A673 (cell line): ENCODE results near the gene ENOPH1.

ENCODE experiments used
- EZH2 ChIP-seq: fragments of 200-600 bp; sonication (generic); IDR thresholded peaks from 2 replicates; pipeline ENCODE4 v1.6.1; 2017; ENCODE audit warnings: borderline replicate concordance, low read depth, mild to moderate bottlenecking, mixed read lengths, antibody characterized with exemption, low read length; ENCODE audit not compliant: poor library complexity, severe bottlenecking
- TF ChIP-seq, protein P1 (sequence below): fragments of 300-800, 200-600 bp; sonication (generic); conservative IDR thresholded peaks from 2 replicates; pipeline ENCODE4 v1.5.1; 2017; ENCODE audit warnings: low read depth, mild to moderate bottlenecking, antibody characterized with exemption, low read length, moderate library complexity, mixed read lengths

DNA sequence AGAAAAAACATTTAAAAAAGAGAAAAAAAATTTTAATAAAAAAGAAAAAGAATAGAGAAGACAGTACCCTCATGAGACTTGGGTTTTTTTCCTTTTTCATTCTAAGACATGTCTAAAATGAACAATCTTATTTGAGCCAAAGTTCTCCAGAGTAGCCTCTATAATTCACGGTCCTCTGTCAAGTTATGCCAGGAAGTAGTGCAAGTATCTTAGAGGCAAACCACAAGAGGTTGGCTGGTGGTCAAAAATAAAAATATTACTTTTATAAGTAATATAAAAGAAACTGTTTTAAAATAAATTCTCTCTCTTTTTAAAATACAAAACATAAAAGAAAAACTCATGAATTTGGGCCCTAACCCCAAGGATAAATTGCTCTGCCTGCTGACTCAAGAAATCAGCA lies 26.7 kb upstream of the ENOPH1 start:
- TF ChIP-seq EZH2, result no peak
- TF ChIP-seq, protein P1, sequence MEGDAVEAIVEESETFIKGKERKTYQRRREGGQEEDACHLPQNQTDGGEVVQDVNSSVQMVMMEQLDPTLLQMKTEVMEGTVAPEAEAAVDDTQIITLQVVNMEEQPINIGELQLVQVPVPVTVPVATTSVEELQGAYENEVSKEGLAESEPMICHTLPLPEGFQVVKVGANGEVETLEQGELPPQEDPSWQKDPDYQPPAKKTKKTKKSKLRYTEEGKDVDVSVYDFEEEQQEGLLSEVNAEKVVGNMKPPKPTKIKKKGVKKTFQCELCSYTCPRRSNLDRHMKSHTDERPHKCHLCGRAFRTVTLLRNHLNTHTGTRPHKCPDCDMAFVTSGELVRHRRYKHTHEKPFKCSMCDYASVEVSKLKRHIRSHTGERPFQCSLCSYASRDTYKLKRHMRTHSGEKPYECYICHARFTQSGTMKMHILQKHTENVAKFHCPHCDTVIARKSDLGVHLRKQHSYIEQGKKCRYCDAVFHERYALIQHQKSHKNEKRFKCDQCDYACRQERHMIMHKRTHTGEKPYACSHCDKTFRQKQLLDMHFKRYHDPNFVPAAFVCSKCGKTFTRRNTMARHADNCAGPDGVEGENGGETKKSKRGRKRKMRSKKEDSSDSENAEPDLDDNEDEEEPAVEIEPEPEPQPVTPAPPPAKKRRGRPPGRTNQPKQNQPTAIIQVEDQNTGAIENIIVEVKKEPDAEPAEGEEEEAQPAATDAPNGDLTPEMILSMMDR, result no peak
